DMS 273 treated with DMSO at 0.1 percent for 48 hours (cell line): Measurements from ENCODE around the gene EXOSC1.
"Not testable (repeated sequence)": the region's sequence is repeated elsewhere in the genome, so short reads cannot be mapped to it uniquely, and the experiment has no call there.

Experiments
- DNase-seq: peaks from one replicate; lab custom pipeline; 2025; lab: John Stamatoyannopoulos, UW

EXOSC1 gene, protein sequence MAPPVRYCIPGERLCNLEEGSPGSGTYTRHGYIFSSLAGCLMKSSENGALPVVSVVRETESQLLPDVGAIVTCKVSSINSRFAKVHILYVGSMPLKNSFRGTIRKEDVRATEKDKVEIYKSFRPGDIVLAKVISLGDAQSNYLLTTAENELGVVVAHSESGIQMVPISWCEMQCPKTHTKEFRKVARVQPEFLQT

DNA sequence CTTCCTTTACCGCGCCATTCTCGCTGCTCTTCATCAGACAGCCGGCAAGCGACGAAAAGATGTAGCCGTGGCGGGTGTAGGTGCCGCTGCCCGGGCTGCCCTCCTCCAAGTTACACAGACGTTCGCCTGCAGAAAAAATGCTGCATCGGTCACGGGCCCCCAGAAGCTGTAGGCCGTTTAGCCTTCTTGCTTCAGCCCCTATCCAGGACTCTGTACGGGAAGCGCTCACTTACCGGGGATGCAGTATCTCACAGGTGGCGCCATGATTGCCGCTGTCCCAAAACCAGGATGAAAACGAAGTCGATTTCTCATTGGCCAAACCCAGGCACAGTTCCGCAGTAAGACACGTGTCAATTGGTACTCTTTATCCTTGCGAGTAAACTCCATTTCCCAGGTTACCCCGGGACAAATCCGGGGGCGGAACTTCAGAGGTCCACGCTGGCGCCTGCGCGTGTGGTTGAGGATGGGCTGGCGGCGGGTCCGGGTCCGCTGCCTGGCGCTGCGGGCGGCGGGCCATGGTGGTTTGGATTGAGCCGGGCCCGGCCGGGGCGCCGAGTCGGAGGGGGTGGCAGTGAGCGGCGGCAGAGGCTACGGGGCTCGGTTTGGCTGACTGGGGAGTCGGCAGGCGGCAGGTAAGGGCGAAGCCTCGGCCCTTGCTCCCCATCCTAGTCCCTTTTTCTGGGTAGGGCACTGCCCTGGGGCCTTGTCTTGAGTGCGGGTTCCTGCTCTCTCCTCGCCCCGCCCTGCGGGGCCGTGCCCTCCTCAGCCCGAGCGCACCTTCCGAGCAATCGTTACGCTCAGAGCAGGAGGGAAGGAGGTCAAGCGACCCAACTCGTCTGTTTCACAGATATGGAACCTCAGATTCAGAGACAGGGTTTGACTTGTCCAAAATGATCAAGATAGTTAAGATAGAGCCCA is at the start of gene EXOSC1, which contains the start of gene ZDHHC16:
TSS of gene EXOSC1 (minus strand) at position 285 of the 918 bp plus-strand sequence. CDS start at position 264, 21 bp downstream.
TSS of gene ZDHHC16 (plus strand) at position 454 of the 918 bp plus-strand sequence. CDS start 5,501 bp downstream, outside the sequence.
- peak; percentile 90 for DNase-seq

DNA sequence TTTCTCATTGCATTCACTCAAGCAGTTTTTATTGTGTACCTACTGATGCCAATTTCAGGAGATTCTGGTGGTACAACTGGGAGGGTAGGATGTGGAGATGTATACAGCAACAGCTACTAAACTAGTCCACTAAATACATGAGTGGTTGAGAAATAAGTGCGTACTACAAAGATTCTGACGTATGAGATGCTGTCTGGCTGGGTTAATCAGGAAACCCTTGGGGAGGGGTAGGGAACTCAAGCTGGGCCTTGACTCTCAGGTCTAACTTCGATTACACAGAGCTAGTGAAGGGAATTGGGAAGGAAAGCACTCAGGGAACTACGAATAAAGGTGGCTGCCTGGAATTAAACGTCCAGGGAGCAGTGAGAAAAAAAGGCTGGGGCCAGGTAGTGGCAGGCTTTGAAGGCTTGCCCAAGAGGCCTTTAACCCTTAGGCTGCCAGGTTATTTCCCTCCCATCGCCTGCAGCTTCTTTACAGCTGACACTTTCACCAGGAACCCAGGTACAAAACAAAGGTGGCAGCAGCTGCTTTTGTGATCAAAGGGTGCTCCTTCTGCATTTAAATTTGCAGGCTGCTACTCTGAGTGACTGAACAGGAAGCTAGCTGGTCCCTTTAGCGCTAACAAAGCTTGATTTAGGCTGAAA is 49.2 kb upstream of the EXOSC1 start:
- DNase-seq: no peak

DNA sequence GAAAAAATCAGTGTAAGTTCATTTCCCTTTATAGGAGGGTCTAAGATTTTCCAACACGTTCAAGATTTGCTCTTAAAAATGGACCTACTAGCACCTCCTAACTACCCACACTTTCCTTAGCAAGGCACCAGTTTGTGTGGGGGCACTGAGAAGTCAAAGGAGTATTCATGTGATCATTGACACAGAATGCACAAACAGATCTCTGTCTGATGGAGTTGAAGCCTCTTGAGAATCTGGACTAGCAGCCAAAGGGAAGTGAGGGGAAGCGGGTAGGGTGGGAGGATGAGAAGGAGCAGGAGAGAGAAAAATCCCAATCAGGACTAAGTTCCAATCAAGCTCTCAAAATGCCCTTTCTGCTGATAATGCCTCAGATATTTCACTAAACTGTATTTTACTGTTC is 48.3 kb upstream of the EXOSC1 start:
- no peak for DNase-seq

DNA sequence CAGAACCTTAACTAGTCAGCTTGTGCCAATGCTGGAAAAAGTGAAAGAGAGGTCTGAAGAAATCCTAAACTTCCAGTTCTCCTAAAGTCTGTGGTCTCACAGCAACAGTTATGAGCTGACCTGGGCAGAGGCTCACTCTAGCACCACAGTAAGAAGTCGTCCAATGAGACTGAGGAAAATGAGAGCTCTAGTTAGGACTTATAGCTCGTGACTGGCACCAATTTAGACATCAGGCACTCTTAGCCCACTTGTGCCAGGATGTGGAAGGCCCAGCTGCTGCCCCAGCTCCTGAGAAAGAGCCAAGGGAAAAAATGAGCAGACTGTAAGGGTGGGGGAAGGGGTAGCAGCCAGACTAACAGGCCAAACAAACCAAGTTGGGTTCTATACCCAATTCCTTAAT is 44.8 kb upstream of the EXOSC1 start:
- peak; percentile 36 for DNase-seq

DNA sequence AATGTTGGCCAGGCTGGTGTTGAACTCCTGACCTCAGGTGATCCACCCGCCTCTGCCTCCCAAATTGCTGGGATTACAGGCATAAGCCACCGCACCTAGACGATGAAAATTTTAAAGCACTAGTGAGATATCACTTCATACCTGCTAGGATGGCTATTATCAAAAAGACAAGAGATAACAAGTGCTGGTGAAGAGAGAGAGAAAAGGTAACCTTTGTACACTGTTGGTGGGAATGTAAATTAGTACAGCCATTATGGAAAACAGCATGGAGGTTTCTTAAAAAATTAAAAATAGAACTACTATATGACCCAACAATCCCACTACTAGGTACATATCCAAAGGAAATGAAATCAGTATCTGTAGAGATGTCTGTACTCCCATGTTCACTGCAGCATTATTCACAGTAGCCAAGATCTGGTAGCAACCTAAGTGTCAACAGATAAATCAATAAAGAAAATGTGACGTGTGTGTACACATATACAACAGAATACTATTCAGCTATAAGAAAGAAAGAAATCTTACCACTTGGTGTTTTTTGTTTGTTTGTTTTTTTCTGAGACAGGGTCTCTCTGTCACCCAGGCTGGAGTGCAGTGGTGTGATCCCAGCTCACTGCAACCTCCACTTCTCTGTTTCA is 40.0 kb upstream of the EXOSC1 start:
- DNase-seq: no peak

DNA sequence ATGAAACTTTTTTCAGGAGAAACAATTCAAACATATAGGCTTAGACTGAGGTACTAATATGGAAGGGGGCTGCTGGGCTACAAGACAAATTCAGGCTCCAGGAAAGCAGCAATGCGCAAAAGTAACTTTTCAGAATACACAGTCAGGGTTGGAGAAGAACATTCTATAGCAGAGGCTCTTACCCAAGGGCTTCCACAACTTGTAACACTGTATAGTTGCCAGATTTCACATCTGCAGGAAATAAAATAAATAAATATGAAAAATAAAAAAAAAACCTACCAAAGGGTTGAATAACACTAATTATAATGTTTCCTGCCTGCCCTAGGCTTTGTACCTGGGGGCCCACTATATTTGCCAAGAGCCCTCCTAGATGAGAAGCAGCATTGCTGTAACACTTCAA is 38.1 kb upstream of the EXOSC1 start:
- DNase-seq: no peak

DNA sequence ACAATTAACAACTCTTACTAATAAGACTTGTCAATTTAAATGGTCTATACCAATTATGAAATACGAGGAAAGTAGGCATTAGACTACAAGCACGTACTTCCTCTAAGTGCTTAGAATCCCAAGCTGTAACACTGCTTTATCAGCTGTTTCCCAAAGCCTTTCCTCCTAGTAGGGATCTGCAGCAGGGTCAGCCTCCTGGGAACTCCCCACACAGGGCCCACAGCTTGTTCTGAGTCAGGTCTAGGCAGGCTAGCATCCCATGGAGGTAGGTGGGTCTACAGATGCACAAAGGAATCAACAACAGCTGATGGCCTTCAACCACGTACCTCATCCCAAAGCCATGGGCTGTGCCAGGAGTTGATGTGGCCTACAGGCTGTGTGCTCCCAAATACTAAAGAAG is 37.7 kb upstream of the EXOSC1 start:
- DNase-seq: no peak

DNA sequence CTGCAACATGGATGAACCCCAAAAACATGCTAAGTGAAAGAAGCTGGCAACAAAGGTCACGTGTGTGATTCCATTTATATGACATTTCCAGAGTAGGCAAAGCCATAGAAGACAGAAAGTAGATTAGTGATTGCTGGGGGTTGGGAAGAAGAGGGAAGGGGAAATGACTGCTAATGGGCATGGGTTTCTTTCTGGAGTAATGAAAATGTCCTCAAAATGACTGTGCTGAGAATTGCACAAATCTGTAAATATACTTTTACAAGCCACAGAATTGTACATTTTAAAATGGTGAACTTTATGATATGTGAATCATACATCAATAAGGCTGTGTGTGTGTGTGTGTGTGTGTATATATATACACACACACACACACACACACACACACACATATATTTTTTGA is 36.6 kb upstream of the EXOSC1 start:
- DNase-seq: no peak

DNA sequence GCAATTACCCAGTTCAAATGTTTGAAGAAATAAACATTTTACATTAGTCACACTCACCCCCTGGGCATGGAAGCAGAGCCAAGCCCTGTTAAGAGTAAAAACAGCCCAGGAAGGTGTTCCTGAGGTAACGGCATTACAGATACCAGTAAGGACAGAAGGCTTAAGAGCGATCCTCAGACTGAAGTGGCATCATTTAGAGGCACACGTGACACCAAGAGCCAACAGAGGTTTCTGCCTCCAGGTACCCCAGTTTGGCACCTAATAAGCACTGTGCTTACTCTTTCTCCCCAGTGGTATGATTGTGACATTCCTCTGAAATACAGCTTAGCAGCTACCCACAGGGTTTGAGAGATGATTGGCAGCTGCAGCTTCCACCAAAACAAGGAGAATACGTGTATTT is 35.3 kb upstream of the EXOSC1 start:
- DNase-seq: no peak

DNA sequence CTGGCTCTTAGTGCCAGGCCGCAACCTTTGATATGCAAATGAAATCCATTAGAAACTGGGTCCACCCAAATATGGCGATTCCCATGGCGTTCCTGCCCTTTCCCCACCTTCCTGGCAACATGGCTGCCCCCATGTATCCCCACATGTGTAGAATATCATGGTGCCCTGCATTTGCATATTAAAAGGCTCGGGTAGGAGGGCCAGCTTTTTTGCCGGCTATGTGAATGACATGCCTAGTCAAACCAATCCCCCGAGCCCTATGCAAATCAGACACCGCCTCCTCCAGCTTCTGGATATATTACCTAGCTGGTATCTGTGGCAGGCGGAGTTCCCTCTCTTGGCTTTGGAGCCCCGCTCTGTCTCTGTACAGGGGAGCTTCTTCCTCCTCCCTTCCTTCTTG is 34.1 kb upstream of the EXOSC1 start:
- peak; percentile 40 for DNase-seq

DNA sequence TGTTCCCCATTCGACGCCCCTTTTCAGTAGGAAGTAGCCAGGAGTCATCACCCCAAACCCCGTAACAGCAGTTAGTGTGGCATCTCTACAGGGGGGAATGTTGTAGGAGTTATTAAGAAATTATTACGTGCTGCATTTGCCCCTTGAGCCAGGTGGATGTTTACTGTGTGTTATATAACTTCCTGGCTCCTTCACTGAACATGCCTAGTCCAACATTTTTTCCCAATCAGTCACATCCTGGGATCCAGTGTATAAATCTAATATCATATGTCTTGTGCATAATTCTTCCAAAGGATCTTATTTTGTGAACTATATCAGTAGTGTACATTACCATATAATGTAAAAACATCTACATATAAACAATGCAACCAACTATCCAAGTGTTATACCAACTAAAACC is 33.6 kb upstream of the EXOSC1 start:
- not testable (repeated sequence) for DNase-seq

DNA sequence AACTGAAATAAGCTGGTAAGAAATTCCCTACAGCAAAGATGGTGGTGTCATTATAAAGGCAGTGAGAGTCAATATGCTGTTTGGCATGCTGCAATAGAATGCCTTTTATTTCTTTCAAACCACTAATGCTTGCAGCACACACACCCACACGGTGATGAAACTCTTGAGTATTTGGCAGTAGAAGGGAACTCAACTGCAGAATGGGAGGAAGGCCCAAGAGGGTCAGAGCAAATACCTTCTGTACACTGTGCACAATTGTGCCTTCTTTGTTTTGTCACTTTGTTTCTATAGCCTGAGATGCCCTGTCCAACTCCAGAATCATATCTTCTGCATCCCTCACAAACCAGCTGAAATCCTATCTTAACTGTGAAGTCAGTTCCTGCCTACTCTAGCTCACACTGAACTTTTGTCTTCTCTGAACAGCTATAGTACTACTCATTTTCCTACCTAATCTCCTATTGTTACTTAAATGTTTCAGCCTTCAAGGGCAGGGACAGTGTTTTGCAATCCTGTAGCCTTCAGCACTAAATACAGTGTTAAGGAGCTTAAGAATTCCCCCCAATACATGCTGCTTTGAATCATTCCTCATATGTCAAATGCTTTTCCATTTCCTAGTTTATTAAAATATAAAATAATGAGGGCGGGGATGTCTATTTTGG is 30.3 kb upstream of the EXOSC1 start:
- DNase-seq: no peak

DNA sequence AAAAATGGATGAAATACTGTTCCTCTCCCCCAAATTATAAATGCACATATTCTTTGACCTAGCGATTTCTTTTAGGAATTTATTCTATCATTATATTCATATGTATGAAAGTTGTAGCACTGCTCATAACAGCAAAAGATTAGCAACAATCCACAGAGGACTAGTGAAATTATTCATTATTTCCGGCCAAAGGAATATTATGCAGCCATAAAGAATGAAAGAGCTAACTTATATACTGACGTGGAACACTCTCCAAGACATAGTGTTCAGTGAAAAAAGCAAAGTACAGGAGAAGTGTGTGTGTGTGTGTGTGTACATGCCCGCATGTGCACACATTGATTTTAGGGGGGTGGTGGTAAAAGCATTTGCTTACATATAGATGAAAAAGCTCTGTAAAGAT is 29.1 kb upstream of the EXOSC1 start:
- no peak for DNase-seq

DNA sequence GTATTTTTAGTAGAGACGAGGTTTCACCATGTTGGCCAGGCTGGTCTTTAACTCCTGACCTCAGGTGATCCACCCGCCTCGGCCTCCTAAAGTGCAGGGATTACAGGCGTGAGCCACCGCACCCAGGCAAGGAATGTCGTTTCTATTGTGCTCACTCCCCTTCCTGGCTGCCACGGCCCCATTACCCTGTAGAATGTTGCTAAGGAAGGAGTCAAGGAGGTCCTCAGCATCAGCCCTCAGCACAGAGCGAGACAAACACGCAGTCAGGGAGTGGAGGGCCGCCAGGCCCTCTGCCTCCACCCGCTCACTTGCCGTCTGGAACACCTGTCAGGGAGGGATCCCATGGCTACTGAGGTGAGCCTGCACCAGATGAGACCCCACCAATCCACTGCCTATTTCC is 23.0 kb upstream of the EXOSC1 start:
- not testable (repeated sequence) for DNase-seq

DNA sequence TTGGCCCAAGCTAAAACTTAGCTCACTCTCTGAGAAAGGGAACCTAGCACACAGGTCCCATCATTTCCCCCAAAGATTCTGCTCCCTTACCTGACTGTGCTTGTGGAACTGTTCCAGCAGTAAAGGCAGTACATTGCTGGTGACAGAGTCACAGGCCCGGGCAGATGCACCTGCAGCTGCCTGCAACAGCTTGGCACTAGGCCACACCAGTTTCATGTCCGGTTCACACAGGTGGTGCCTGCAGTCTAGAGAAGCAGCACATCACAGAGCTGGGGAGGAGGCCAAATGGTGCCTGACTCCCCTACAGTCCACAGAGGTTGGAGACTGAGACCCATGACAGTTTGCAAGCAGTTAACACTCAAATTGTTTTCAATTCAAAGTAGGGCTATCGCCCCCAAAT is 22.4 kb upstream of the EXOSC1 start:
- no peak for DNase-seq

DNA sequence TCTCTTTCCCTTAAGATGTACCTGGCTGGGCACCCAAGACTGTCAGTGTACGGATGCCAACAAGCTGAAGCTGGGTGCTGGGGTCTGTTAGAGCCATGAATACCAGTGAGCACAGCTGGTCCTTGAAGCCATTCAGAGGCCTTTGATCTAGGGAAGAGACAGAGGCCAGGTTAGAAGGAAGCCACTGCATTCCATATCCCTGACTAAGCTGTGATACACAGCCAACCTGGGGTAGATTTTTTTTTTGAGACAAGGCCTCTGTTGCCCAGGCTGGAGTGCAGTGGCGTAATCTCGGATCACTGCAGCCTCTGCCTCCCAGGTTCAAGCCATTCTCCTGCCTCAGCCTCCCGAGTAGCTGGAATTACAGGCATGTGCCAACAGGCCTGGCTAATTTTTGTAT is 20.9 kb upstream of the EXOSC1 start:
- no peak for DNase-seq

DNA sequence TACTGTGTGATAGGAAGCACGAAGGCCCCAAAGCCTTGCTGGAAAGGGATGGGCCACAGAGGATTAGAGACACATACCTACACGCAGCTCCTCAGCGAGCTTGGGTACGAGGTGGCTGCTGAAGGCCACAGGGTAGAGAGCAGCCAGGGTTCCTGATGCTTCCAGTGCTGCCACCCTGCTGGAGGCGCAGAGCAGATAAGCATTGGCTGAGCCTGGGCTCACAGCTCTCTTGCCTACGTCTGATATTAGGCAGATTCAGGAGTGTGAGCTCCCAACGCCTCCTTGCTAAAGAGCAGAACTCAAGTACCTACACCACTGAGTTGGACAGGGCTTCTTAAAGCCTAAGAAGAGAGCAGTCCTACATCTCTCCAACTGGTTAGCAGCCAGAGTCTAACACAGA is 20.2 kb upstream of the EXOSC1 start:
- no peak for DNase-seq

DNA sequence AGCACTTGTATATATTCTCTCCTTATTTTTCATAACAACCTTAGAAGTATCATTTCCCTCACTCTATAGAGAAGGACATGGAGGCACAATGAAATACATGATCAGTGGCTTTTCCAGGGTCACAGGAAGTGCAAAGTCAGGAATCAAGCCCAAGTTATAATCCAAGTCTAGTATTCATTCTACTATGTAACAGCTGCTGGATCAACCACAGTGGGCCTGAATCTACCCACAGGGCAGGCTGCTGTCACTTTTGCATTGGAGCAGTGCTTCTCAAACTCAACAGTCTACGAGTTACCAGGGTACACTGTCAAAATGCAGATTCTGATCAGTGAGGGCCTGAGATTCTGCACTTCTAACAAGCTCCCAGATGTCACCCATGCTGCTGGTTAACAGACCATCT is 18.4 kb upstream of the EXOSC1 start:
- no peak for DNase-seq

DNA sequence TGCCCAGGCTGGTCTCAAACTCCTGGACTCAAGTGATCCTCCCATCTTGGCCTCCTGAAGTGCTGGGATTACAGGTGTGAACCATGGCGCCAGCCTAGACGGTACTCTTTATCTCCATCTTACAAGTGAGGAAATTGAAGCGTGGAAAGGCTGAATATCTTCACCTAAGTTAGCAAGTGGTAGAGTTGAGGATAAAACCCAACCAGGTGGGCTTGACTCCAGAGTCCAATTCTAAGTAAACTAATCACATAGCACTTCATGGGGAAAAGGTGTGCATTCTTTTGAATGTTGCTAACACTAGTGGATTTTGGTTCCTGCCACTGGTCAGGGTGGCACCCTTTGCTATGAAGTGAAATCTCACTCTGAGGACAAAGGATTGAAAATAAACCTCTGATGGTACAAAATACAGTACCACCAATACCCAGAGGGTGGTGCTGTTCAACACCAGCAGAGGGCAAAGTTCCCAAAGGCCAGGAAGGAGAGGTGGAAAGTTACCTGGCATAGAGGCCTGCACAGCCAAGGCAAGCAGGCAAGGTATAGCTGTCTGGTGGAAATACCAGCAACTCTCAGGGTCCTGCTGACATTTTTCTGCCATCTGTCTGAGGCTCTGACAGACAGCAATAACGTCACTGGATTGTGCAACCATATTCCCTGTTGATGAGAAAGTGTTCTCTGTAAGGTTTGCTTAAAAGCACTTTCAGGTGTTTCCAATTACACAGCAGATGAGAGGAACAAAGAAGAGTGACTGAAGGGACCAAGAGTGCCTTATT is 17.7 kb upstream of the EXOSC1 start:
- no peak for DNase-seq

DNA sequence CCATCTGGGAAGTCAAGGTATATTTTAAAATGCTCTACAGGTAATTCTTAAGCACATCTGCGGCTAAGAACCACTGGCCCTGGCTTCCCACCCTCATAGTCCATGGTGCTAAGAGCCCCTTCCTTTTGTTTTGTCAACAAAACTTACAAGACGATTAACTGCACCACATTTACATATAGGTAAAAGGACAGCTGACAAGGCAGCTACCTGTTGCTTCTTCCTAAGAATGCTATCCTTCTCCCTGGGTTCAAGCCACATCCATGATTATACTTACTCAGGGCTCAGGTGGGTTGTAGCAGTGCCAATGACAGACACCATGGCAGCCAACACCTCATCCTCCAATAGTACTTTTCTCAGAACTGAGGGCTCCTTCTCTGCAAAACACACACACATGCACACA is 16.5 kb upstream of the EXOSC1 start:
- DNase-seq: no peak

DNA sequence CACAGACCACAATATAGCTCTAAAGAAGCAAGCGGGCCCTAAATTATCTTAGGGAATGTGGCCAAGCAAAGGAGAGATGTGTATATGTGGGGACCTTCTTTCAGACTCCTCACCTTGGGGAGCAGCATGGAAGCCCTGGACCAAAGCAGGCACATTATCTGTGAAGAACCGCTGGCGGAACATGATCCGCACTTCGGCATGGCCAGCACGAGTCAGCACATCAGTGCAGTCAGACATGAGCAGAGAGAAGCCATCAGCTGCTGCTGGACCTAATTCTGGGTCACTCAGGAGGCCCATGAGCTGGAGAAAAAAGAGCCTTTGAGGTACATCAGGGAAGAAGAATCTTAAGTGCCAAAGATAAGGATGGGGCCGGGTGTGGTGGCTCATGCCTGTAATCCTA is 14.1 kb upstream of the EXOSC1 start:
- DNase-seq: no peak
